UCSD-AML1 (cell line): ENCODE measurements around the gene GSTM4.
"Not testable (repeated sequence)": the region's sequence is repeated elsewhere in the genome, so short reads cannot be mapped to it uniquely, and the experiment has no call there.

Experiments
- DNase-seq: peaks from one replicate; lab custom pipeline; 2025; ENCODE audit not compliant: unreplicated experiment; lab: John Stamatoyannopoulos, UW

Gene GSTM4

DNA sequence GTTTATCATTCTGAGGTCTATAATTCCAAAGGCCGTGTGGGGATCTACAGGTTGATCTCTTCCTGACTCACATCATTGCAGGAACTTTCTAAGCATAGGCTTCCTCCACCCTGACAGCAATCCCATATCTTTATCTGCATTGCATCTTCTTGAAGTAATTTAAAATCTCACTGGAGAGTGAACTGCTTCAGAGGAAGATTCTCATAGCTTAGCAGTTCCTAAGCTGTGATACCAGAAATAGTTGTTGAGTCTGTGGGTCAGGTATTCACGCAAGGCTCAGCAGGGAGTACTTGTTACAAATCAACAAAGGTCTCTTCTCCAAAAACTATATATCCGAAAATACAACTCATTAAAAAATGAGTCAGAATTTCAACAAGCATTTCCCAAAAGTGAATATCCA, 39.2 kb downstream of the GSTM4 start:
- DNase-seq, result not testable (repeated sequence)

DNA sequence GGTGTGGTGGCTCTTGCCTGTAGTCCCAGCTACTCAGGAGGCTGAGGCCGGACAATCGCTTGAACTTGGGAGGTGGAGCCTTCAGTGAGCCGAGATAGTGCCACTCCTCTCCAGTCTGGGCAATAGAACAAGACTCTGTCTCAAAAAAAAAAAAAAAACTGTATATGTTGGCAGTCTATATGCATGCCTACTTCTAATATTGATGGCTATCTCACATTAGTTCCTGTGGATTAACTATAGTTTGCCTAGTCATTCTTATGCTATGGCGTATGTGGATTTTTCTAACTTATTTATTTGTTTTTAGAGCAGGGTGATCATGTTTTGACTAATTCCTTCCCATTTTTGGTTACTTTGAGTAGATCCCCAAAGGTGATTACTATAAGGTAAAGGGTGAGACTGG, 41.2 kb downstream of the GSTM4 start:
- DNase-seq, result no peak

DNA sequence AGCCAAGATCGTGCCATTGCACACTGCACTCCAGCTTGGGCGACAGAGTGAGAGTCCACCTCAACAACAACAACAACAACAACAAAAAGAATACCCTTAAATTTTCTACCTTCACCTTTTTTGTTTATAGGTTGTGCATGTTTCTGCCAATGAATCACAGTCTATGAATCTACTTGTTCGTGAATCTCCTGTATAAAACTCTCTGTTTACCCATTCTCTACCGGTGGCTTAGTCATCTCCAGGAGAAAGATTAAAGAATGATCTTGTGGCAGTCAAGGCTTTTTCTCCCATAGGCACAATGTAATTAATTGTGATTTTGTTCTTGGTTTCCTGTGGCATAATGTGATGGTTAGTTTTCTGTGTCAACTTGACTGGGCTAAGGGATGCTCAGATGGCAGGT, 42.0 kb downstream of the GSTM4 start:
- not testable (repeated sequence) for DNase-seq

DNA sequence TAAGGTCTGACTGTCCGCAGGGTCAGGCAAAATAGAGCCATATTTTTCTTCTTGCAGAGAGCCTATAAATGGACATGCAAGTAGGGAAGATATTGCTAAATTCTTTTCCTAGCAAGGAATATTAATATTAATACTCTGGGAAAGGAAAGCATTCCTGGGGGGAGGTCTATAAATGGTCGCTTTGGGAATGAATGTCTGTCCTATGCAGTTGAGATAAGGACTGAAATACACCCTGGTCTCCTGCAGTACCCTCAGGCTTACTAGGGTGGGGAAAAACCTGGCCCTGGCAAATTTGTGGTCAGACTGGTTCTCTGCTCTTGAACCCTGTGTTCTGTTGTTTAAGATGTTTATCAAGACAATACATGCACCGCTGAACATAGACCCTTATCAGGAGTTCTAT, 47.0 kb downstream of the GSTM4 start:
- DNase-seq, result not testable (repeated sequence)

DNA sequence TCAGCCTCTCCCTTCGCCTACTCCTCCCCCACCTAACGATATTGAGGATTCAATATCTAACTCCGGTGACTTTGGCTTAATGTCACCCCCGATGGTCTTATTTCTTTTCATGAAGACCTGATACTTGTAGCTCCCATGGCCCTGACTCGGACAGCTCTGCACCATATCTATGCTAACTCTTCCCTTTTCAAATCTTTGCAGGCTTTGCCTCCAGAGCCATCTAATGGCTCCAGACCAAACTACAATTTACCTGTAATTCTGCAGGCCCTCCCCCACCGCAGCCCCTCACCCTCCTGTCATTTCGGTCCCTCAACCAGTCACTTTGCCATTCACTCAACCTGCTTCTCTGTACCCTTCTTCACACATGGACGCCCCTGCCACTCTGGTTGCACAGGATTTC, 48.3 kb downstream of the GSTM4 start:
- no peak for DNase-seq

DNA sequence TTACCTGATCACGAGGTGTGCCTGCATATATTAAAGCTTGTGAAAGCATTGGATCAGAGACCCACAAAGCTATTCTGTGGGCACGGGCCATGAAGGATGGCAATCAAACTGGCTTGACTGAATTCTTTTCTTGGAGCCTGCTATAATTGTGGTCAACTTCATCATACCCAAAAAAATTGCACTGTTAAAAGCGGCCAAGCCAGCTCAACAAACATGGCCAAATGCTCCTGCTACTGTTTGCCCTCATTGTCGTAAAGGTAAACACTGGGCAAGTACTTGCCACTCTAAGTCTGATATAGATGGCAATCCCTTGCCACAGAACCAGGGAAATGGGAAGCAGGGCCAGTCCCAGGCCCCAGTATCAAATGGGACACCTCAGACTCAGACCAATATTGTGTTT, 49.5 kb downstream of the GSTM4 start:
- no peak for DNase-seq

DNA sequence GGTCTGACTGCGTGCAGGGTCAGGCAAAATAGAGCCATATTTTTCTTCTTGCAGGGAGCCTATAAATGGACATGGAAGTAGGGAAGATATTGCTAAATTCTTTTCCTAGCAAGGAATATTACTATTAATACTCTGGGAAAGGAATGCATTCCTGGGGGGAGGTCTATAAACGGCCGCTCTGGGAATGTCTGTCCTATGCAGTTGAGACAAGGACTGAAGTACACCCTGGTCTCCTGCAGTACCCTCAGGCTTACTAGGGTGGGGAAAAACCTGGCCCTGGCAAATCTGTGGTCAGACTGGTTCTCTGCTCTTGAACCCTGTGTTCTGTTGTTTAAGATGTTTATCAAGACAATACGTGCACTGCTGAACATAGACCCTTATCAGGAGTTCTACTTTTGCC, 53.0 kb downstream of the GSTM4 start:
- DNase-seq, result not testable (repeated sequence)

DNA sequence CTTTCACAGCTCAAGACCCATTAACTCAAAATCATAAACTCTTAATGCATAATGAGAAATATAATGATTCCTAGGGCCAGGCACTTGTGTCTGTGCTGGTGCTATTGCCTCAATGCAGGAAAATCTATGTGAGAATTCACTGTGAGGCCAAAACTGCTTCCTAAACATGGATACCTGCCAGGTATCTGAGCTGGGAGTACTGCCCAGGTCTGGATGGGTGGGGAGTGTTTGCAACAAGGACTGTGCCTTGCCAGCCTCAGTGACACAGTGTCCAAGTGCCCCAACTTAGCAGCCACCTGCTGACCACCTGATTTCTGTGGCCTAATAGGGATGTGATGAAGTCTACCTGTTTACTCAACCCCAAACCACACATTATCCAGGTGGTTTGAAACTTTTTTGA, 53.9 kb downstream of the GSTM4 start:
- DNase-seq, result not testable (repeated sequence)
